H1 (cell line): ENCODE data around the gene ADAMTS1. TPM values are rescaled to one million over a fixed set of nuclear protein-coding genes. Genes with fewer than 3 reads are reported as not detected.

ENCODE experiments used
- CTCF ChIA-PET: fragments of 300-600 bp; sonication (Branson Sonifier 250); formaldehyde crosslinking; loops from one replicate; lab custom pipeline; 2021; ENCODE audit not compliant: partially characterized antibody; lab: Charles Lee
- POLR2A ChIA-PET: fragments of 300-600 bp; sonication (Branson Sonifier 250); formaldehyde crosslinking; loops from one replicate; lab custom pipeline; 2021; ENCODE audit warnings: inconsistent platforms; ENCODE audit not compliant: partially characterized antibody; lab: Charles Lee
- DNase-seq, 2 experiments: peaks; one replicate each; pipeline versions ENCODE4 v3.0.0 to v3.0.0-alpha.2; 2010 to 2022; ENCODE audit warnings: low spot score in 2 of 2, low read depth in 1 of 2, mixed read lengths in 1 of 2
- FAIRE-seq: peaks from 2 replicates; lab custom pipeline; 2011; peaks lifted over from hg19 to GRCh38; lab: Jason Lieb, UNC
- H2AFZ ChIP-seq: 2 replicates; pipeline ENCODE4 v1.8.1; 2012; ENCODE audit warnings: low read length, inconsistent platforms
- H2AK5ac ChIP-seq: 2 replicates; pipeline ENCODE4 v1.6.1; 2013; ENCODE audit warnings: low read depth, low read length
- H2BK120ac ChIP-seq: replicated peaks from 2 replicates; pipeline ENCODE3; 2013; ENCODE audit warnings: low read depth, low read length, inconsistent platforms
- H2BK12ac ChIP-seq: 2 replicates; pipeline ENCODE4 v1.6.1; 2013; ENCODE audit warnings: low read depth, low read length
- H2BK15ac ChIP-seq: 2 replicates; pipeline ENCODE4 v1.6.1; 2013; ENCODE audit warnings: low read length
- H2BK20ac ChIP-seq: 2 replicates; pipeline ENCODE4 v1.6.1; 2013; ENCODE audit warnings: low read length
- H2BK5ac ChIP-seq: 2 replicates; pipeline ENCODE4 v1.6.1; 2013; ENCODE audit warnings: low read depth, low read length
- H3K14ac ChIP-seq: 2 replicates; pipeline ENCODE4 v1.6.1; 2013; ENCODE audit warnings: inconsistent platforms; ENCODE audit not compliant: insufficient read length
- H3K18ac ChIP-seq: 2 replicates; pipeline ENCODE4 v1.6.1; 2013; ENCODE audit warnings: low read length; ENCODE audit errors: extremely low read depth
- H3K23ac ChIP-seq: 2 replicates; pipeline ENCODE4 v1.6.1; 2013; ENCODE audit warnings: inconsistent platforms; ENCODE audit not compliant: insufficient read length
- H3K23me2 ChIP-seq: 2 replicates; pipeline ENCODE4 v1.6.1; 2013; ENCODE audit warnings: low read depth, low read length
- H3K27ac ChIP-seq: 2 replicates; pipeline ENCODE4 v1.6.1; 2011; ENCODE audit warnings: low read depth, low read length, inconsistent platforms
- H3K27me3 ChIP-seq, 4 experiments: replicated peaks in 1 of 4; 1 replicate in 1 of 4; 2 replicates in 3 of 4; pipeline versions ENCODE4 v1.6.1 to v1.8.1; 2011 to 2013; ENCODE audit warnings: low read length in 3 of 4, mild to moderate bottlenecking in 3 of 4, inconsistent platforms in 2 of 4, mixed read lengths in 2 of 4, moderate library complexity in 1 of 4; ENCODE audit not compliant: control insufficient read depth in 3 of 4, insufficient read depth in 3 of 4; ENCODE audit errors: extremely low read depth in 1 of 4
- H3K36me3 ChIP-seq, 4 experiments: 2 replicates each; pipeline versions ENCODE4 v1.6.1 to v1.8.1; 2011 to 2013; ENCODE audit warnings: mild to moderate bottlenecking in 4 of 4, low read length in 3 of 4, moderate library complexity in 2 of 4, control low read depth in 1 of 4, inconsistent platforms in 1 of 4; ENCODE audit not compliant: insufficient read depth in 4 of 4, control insufficient read depth in 2 of 4
- H3K4ac ChIP-seq: replicated peaks from 2 replicates; pipeline ENCODE3; 2013; ENCODE audit warnings: low read length, low read depth, mixed read lengths, inconsistent platforms; ENCODE audit not compliant: insufficient read length
- H3K4me1 ChIP-seq, 4 experiments: replicated peaks in 1 of 4; 1 replicate in 1 of 4; 2 replicates in 3 of 4; pipeline versions ENCODE4 v1.6.1 to v1.8.1; 2011 to 2013; ENCODE audit warnings: low read length in 3 of 4, inconsistent platforms in 2 of 4, mixed read lengths in 1 of 4; ENCODE audit not compliant: insufficient read depth in 4 of 4, control insufficient read depth in 3 of 4
- H3K4me2 ChIP-seq, 2 experiments: 2 replicates each; pipeline versions ENCODE4 v1.6.1 to v1.8.1; 2011 to 2013; ENCODE audit warnings: low read depth in 2 of 2, low read length in 2 of 2, control low read depth in 1 of 2, inconsistent platforms in 1 of 2, mild to moderate bottlenecking in 1 of 2; ENCODE audit not compliant: insufficient read depth in 1 of 2
- H3K4me3 ChIP-seq, 4 experiments: fragments of 200-600, 300-600 bp in 1 of 4; sonication (generic), shearing (Covaris generic), sonication (Bioruptor Twin) in 1 of 4; 2 replicates each; pipeline versions ENCODE4 v1.5.1 to v1.8.1; 2011 to 2016; ENCODE audit warnings: low read length in 4 of 4, low read depth in 3 of 4, control low read depth in 2 of 4, inconsistent platforms in 2 of 4, mild to moderate bottlenecking in 2 of 4, mixed read lengths in 1 of 4, moderate library complexity in 1 of 4; ENCODE audit not compliant: insufficient read depth in 2 of 4; ENCODE audit errors: extremely low read depth in 1 of 4
- H3K56ac ChIP-seq: replicated peaks from 2 replicates; pipeline ENCODE3; 2013; ENCODE audit warnings: low read depth, mild to moderate bottlenecking, mixed read lengths, low read length, inconsistent platforms; ENCODE audit not compliant: insufficient read length
- H3K79me1 ChIP-seq: 2 replicates; pipeline ENCODE4 v1.6.1; 2013; ENCODE audit warnings: low read depth, low read length, control low read depth
- H3K79me2 ChIP-seq, 2 experiments: 2 replicates each; pipeline versions ENCODE4 v1.6.1 to v1.8.1; 2012 to 2013; ENCODE audit warnings: low read length in 2 of 2, mild to moderate bottlenecking in 2 of 2, inconsistent platforms in 1 of 2; ENCODE audit not compliant: insufficient read depth in 2 of 2, control insufficient read depth in 1 of 2
- H3K9ac ChIP-seq, 4 experiments: replicated peaks in 1 of 4; 1 replicate in 1 of 4; 2 replicates in 3 of 4; pipeline versions ENCODE4 v1.6.1 to v1.8.1; 2011 to 2013; ENCODE audit warnings: low read depth in 3 of 4, low read length in 3 of 4, control low read depth in 2 of 4, mild to moderate bottlenecking in 2 of 4, moderate library complexity in 2 of 4, inconsistent platforms in 1 of 4; ENCODE audit errors: extremely low read depth in 1 of 4
- H3K9me3 ChIP-seq, 2 experiments: 2 replicates each; pipeline versions ENCODE4 v1.6.1 to v1.8.1; 2012 to 2013; ENCODE audit warnings: mild to moderate bottlenecking in 2 of 2, moderate library complexity in 2 of 2, control low read depth in 1 of 2, inconsistent platforms in 1 of 2, low read depth in 1 of 2, low read length in 1 of 2, mixed read lengths in 1 of 2; ENCODE audit not compliant: insufficient read depth in 2 of 2
- H4K20me1 ChIP-seq, 2 experiments: replicated peaks in 1 of 2; 2 replicates each; pipeline versions ENCODE3 to v1.8.1; 2011 to 2013; ENCODE audit warnings: inconsistent platforms in 2 of 2, low read length in 2 of 2, mild to moderate bottlenecking in 1 of 2; ENCODE audit not compliant: insufficient read depth in 2 of 2, control insufficient read depth in 1 of 2
- H4K5ac ChIP-seq: 2 replicates; pipeline ENCODE4 v1.6.1; 2013; ENCODE audit warnings: low read length, low read depth, mixed read lengths, inconsistent platforms; ENCODE audit not compliant: insufficient read length
- H4K8ac ChIP-seq: 2 replicates; pipeline ENCODE4 v1.8.0; 2013; ENCODE audit warnings: mild to moderate bottlenecking, moderate library complexity, low read length, inconsistent platforms; ENCODE audit not compliant: insufficient read depth; ENCODE audit errors: extremely low read depth
- H4K91ac ChIP-seq: replicated peaks from 2 replicates; pipeline ENCODE3; 2013; ENCODE audit warnings: low read length, mixed read lengths, inconsistent platforms; ENCODE audit not compliant: insufficient read length
- ASH2L ChIP-seq: fragments of 200-600, 300-600 bp; sonication (generic); IDR thresholded peaks from one replicate; pipeline ENCODE4 v1.7.1; 2017; ENCODE audit warnings: low read length
- BRCA1 ChIP-seq: IDR thresholded peaks from 2 replicates; pipeline ENCODE4 v1.6.1; 2012; ENCODE audit warnings: low read depth, low read length, improper control_type of control experiment
- EGR1 ChIP-seq: IDR thresholded peaks from 2 replicates; pipeline ENCODE4 v1.6.1; 2011; ENCODE audit warnings: low read depth, low read length, borderline replicate concordance
- EP300 ChIP-seq, 2 experiments: IDR thresholded peaks; 1 replicate in 1 of 2; 2 replicates in 1 of 2; pipeline ENCODE4 v1.6.1; 2011 to 2012; ENCODE audit warnings: low read depth in 2 of 2, low read length in 2 of 2, mild to moderate bottlenecking in 2 of 2, borderline replicate concordance in 1 of 2, inconsistent platforms in 1 of 2, moderate library complexity in 1 of 2
- EZH2 ChIP-seq: fragments of 200-600 bp; sonication (generic); IDR thresholded peaks from 2 replicates; pipeline ENCODE4 v1.7.1; 2012; ENCODE audit warnings: low read depth, mild to moderate bottlenecking, moderate library complexity, low read length, inconsistent platforms; ENCODE audit not compliant: severe bottlenecking
- FOSL1 ChIP-seq: IDR thresholded peaks from 2 replicates; pipeline ENCODE4 v1.6.1; 2011; ENCODE audit warnings: mild to moderate bottlenecking, low read depth, low read length, moderate library complexity; ENCODE audit not compliant: insufficient read depth
- HDAC6 ChIP-seq: IDR thresholded peaks from one replicate; pipeline ENCODE4 v1.7.1; 2012; ENCODE audit warnings: low read depth, mild to moderate bottlenecking, inconsistent platforms, low read length, moderate library complexity
- JUND ChIP-seq: IDR thresholded peaks from 2 replicates; pipeline ENCODE4 v1.6.1; 2011; ENCODE audit warnings: mild to moderate bottlenecking, improper control_type of control experiment, low read length
- KDM1A ChIP-seq: fragments of 200-600, 300-600 bp; sonication (generic); IDR thresholded peaks from 2 replicates; pipeline ENCODE4 v1.7.1; 2016; ENCODE audit warnings: mild to moderate bottlenecking, low read length, borderline replicate concordance
- RAD21 ChIP-seq, 2 experiments: IDR thresholded peaks in 1 of 2; conservative IDR thresholded peaks in 1 of 2; 2 replicates each; pipeline ENCODE4 v1.6.1; 2011; ENCODE audit warnings: low read depth in 2 of 2, low read length in 2 of 2, improper control_type of control experiment in 1 of 2, inconsistent platforms in 1 of 2, mild to moderate bottlenecking in 1 of 2, moderate library complexity in 1 of 2
- SUZ12 ChIP-seq: fragments of 200-600 bp; sonication (generic); IDR thresholded peaks from 2 replicates; pipeline ENCODE4 v1.6.1; 2012; ENCODE audit warnings: mild to moderate bottlenecking, inconsistent platforms, low read length, moderate library complexity, mixed read lengths
- WGBS, 2 experiments: shearing (Covaris generic) in 1 of 2; methylation state at CpG; one replicate each; pipeline versions ENCODE4 v1.1.6 to v1.1.7; 2013 to 2015; ENCODE audit warnings: low lambda C conversion rate in 2 of 2, mixed read lengths in 2 of 2, inconsistent platforms in 1 of 2, low coverage in 1 of 2, missing lambda C conversion rate in 1 of 2; ENCODE audit not compliant: insufficient replicate concordance in 2 of 2, insufficient coverage in 1 of 2, insufficient read length in 1 of 2; ENCODE audit errors: extremely low coverage in 1 of 2, missing lambda C conversion rate in 1 of 2; 5-methylcytosine and 5-hydroxymethylcytosine counted together
- polyA plus RNA-seq, 7 experiments: library from polyadenylated mRNA; depleted of rRNA in 3 of 7; stranded (reverse) in 5 of 7; unstranded in 2 of 7; fragments of >200 nt in 5 of 7; fragments of 200-250 nt in 2 of 7; gene quantifications; 1 replicate in 5 of 7; 2 replicates in 1 of 7; 4 replicates in 1 of 7; pipeline versions ENCODE4 v1.2.1 to v1.2.3, GENCODE V29; 2011 to 2013; ENCODE audit warnings: missing spikeins in 2 of 7, mixed read lengths in 2 of 7
- total RNA-seq: library from RNA; stranded (reverse); fragmentation: NEBNext Ultra II Directional; extraction: Animal tissue kit (Norgen Biotek cat#: 25700); gene quantifications from 2 replicates; pipeline ENCODE4 v1.2.1, GENCODE V29; 2021
- TF ChIP-seq, protein P1 (sequence below), 3 experiments: IDR thresholded peaks; 1 replicate in 2 of 3; 2 replicates in 1 of 3; pipeline versions ENCODE4 v1.5.1 to v1.6.1; 2011; ENCODE audit warnings: low read length in 3 of 3, mild to moderate bottlenecking in 3 of 3, inconsistent platforms in 2 of 3, low read depth in 1 of 3, moderate library complexity in 1 of 3; ENCODE audit not compliant: insufficient read depth in 1 of 3; ENCODE audit errors: control extremely low read depth in 1 of 3

Gene ADAMTS1
- total and polyA plus RNA-seq, 2 of the 8 experiments (the other 6 are each of a cell fraction or from before 2014, with no cell fraction given) = 10.7 to 22.4 TPM

DNA sequence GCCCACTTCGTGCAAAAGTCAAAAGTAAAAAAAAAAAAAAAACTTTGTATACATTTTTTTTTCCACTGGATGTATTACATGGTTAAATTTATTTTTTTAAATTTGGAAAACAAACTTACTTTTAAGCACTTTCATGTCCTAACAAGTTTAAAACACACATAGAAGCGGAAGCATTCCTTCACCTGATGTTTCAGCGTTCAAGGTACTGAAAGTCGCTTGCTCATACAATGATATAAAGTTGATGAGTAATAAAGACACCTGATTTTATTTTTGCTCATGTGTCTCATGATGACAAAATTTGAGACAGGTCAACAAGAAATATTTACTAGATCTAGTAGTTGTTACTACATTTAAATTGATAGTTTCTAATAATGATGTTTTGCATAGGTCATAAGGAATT lies 35.5 kb downstream of the ADAMTS1 start:
- Histone ChIP-seq H3K23me2 (no peaks in the 10 kb centered on the region), H3K23ac (no peak overlapping the region), H4K5ac (no peak overlapping the region), H3K18ac (no peak overlapping the region), H2AK5ac (no peak overlapping the region), H3K4ac (no peak overlapping the region), H3K36me3 (no peaks in the 10 kb centered on the region), H4K20me1 (no peaks in the 10 kb centered on the region), H3K27ac (no peak overlapping the region), H2BK5ac (no peak overlapping the region), H2BK20ac (no peak overlapping the region), H3K56ac (no peak overlapping the region), H4K8ac (no peak overlapping the region), H2BK120ac (no peak overlapping the region), H3K27me3 (no peaks in the 10 kb centered on the region), H3K9me3 (no peaks in the 10 kb centered on the region), H2AFZ (no peak overlapping the region), H3K14ac (no peak overlapping the region), H3K4me1 (no peaks in the 10 kb centered on the region), H3K4me2 (no peak overlapping the region), H3K9ac (no peak overlapping the region), H3K79me2 (no peaks in the 10 kb centered on the region), H2BK12ac (no peak overlapping the region), H3K4me3 (no peak overlapping the region), H2BK15ac (no peak overlapping the region), H3K79me1 (no peaks in the 10 kb centered on the region), H4K91ac (no peak overlapping the region)
- ChIA-PET CTCF (no interaction called here), POLR2A (no interaction called here)
- FAIRE-seq (no peak), DNase-seq (no peak)
- WGBS, 2 experiments = 87% methylated on average over 4 of the region's 4 CpGs; no CpG with 5 or more reads in 1 of the 2 experiments
- no peak for TF ChIP-seq JUND
- no peak for TF ChIP-seq KDM1A
- TF ChIP-seq, protein P1, sequence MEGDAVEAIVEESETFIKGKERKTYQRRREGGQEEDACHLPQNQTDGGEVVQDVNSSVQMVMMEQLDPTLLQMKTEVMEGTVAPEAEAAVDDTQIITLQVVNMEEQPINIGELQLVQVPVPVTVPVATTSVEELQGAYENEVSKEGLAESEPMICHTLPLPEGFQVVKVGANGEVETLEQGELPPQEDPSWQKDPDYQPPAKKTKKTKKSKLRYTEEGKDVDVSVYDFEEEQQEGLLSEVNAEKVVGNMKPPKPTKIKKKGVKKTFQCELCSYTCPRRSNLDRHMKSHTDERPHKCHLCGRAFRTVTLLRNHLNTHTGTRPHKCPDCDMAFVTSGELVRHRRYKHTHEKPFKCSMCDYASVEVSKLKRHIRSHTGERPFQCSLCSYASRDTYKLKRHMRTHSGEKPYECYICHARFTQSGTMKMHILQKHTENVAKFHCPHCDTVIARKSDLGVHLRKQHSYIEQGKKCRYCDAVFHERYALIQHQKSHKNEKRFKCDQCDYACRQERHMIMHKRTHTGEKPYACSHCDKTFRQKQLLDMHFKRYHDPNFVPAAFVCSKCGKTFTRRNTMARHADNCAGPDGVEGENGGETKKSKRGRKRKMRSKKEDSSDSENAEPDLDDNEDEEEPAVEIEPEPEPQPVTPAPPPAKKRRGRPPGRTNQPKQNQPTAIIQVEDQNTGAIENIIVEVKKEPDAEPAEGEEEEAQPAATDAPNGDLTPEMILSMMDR (IDR thresholded peaks at IDR 0.05; ENCODE audit: control extremely low read depth in 1 of 3, insufficient read depth in 1 of 3, low read depth in 1 of 3, low read length in 3 of 3) = no peak
- TF ChIP-seq SUZ12 = no peak
- no peak for TF ChIP-seq BRCA1
- no peak for TF ChIP-seq FOSL1
- TF ChIP-seq RAD21 (IDR thresholded peaks at IDR 0.05 in 1 of 2, conservative IDR thresholded peaks at IDR 0.05 in 1 of 2; ENCODE audit: low read depth in 2 of 2, low read length in 2 of 2) = no peak
- no peak for TF ChIP-seq EP300 (IDR thresholded peaks at IDR 0.05; ENCODE audit: borderline replicate concordance in 1 of 2, low read depth in 2 of 2, low read length in 2 of 2)
- no peak for TF ChIP-seq ASH2L
- no peak for TF ChIP-seq EGR1
- TF ChIP-seq EZH2 = no peak
- TF ChIP-seq HDAC6 = no peak
